GM21390 (cell line): Measurements from ENCODE around the gene ASIC5.

Source experiments
- ATAC-seq: cut with Tn5 transposase; IDR thresholded peaks from one replicate; pipeline ENCODE4 v1.9.1; 2021; ENCODE audit not compliant: unreplicated experiment

Gene ASIC5

DNA sequence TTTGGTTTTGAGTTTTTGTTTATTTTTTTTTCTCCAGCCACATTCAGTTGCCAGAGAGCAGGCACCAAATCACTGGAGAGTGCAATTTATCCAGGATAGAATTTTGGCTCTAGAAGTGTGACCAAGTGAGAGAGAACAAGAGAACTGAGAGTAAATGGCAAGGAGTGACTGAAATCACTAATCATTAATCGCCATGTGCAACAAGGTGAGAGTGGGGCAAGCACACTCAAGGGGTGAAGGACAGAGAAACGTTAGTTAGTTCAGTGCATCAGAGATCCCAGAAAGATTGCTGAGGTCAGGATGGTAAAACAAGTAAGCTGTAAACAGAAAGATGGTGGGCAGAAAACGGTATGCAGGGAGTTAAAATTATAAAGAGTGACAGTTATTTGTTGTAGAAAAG is 17.8 kb upstream of the ASIC5 start:
- no peak for ATAC-seq

DNA sequence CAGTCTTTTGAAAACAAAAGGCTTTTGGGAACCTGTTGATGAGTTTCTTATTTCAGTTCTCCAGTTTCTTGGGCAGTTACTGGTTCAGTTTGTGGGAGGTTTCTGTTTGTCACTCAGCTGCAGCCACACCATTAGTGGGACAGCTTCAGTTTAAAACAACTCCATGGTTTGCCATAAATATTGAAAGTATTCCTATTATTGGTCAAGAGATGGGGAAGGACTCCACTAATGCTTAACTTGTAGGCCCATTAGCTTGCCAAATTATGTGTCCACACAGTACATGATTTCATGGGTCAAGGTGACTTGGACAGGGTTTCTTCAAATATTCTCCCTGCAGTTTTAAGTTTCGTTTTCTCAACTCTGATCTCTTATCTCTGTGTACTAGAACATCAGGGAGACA is 15.5 kb upstream of the ASIC5 start:
- peak; percentile 68 for ATAC-seq

DNA sequence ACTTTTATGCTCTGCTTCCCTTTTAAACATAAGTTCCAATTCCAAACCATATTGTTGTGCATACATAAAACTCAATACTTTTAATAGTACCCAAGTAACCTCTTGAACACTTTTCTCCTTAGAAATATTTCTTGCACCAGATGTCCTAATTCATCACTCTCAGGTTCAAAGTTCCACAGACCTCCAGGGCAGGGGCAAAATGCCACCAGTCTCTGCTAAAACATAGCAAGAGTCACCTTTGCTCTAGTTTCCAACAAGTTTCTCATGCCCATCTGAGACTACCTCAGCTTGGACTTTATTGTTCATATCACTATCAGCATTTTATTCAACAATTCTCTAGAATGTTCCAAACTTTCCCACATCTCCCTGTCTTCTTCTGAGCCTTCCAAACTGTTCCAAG is 13.7 kb upstream of the ASIC5 start:
- no peak for ATAC-seq

DNA sequence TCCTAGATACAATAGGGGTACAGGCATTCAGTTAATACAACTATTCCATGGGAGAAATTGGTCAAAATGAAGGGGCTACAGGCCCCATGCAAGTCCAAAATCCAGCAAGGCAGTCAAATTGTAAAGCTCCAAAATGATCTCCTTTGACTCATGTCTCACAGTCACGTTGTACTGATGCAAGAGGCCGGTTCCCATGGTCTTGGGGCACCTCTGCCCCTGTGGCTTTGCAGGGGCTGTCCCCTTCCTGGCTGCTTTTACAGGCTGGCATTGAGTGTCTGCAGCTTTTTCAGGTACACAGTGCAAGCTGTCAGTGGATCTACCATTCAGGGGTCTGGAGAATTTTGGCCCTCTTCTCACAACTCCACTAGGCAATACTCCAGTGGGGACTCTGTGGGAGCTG is 12.5 kb upstream of the ASIC5 start:
- ATAC-seq: no peak

DNA sequence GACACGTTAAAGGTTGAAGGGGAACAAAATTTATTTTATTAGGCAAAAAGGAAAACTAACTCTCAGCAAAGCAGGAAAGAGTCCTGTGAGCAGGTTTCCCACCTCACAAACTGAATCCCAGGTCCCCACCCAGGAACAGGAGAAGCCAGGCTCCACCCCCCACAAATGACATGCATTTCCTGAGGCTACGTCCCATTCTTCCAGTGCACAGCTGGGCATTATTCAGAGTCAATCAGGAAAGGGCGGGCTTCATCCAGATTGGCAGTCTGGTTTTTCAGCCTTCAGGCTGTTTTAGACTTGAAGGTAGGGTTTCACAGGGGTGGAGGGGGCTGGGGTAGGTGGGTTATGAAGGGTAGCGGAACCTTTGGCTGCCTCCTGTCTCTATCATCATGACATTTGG is 11.9 kb upstream of the ASIC5 start:
- no peak for ATAC-seq

DNA sequence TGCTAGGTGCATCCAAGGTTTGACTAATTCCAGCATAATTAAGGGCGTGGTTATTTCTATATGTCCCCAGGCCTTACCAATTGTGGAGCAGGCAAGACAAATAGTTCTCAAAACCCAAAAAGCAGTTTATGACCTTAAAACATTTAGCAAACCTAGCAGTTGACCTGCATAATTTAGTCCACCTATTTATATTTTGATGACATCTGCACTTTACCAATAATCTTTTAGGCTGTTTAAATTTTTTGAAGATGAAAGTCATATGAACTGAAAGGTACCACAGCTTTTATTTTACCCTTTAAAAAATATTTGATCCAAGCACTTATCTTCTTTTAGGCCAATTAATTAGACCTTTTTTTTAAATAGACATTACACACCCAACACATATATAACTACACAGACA is 9.8 kb upstream of the ASIC5 start:
- ATAC-seq: no peak

DNA sequence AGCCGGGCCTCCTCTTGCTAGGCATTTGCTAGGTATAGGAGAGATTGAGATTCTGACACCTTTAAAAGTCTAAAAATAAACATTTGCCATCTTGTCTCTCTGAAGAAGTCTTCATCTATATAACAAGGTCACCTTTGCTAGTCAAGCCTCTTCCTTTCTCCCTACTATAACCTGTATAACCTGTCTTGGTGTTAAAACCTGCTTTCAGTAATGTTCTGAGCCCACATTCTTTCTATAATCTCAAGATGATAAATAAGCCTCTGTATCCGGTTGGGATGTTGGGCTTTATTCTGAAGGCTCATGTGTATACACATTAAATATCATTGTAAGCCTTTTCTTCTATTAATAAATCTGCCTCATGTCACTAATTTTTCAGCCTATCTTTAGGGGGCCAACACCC is 10.2 kb downstream of the ASIC5 start:
- no peak for ATAC-seq

DNA sequence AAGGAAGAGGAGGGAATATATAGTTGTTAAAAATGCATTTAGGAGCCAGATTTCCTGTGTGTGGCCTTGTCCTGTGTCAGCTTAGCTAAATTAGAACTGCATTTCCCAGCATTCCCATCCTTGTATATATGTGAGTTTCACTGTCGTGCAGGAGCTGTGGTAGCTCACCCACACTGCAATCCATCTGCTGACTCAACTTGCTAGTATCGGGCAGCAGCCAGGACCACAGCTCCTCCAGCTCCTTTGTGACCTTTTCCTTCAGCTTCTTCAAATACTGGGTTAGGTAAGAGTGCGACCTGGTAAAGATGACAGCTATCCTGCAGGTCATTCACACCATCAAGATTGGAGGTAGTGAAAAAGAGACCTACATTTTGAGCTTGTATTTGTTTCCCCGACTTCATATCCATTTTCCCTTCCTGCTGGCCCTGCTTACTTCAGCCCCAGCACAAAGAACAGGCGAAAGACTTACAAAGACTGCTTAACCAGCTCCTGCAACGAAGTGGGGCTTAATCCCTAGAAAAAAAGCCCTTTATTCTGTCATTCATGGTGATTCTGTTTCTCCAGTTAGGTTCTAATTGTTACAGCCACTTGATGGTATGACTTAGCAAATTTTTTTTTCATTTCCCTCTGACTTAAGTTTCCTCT is 11.4 kb downstream of the ASIC5 start:
- ATAC-seq: no peak

DNA sequence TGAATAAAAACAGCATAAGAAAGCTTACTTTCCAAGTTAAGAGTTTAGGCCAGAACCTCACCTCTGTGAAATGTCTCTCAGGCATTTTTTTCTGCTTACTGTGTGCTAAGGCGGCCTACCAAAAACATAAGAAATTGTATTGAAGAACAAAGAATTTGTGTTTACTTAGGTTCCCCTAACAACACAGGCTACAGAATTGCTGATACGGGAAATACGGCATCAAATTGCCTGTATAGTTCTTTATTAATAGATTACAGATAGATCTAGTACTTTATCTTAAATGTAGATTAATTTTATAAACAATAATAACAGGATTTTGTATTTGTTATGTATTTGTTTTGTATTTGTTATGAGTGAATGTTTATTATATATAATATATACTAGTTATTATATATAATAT is 12.9 kb downstream of the ASIC5 start:
- ATAC-seq: no peak

DNA sequence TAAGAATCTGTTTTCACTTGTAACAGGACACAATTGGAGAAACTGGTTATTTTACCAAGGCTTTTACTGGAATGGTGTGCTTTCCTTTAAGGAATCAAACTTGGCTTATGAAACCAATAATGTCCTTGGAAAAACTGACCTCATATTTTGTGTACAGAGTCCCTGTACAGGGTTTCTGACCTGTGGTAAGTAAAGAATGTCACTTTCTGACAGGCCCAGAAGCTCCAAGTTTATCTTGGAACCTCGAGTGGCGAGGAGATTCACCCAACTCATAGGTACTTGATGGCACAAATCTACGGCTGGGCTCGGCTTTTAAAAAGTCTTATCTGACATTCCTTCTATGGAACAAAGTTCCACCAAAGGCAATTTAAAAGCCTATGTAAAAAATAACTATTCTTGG is 17.0 kb downstream of the ASIC5 start:
- no peak for ATAC-seq

DNA sequence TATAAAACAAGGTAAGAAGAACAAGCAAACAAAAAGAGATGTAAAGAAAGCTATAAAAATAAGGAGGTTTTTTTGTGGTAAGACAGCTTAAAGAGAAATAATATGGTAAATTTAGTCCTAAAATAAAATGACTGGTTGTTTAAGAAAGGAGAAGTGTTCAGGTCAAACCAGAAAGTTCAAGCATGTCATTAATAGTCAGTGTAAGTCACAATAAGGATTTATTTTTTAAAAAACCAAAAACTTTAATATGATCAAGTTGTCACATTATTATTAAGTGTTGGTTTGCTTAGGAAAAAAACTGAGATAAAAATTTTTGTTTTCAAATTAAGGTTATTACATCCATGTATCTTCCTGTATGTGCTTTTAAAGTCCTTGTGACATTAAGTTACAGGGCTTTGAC is 19.1 kb downstream of the ASIC5 start:
- ATAC-seq: no peak

DNA sequence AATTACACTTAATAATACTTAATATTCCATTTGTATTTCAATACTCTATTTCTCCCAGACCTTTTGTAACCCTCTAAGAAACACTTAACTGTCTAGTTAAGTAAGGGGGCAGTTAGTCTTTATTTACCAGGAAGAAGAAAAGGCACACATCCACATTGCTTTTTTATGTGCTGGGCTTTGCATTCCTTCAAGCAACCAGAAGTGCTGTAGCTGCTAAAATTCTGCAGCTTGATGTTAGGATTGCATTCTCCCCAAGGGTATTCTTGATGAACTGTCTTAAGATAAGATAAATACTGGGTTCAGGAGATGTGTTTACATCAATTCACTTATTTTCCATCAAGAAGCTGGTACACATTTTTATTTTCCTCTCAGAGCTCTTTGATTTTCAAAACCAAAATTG is 24.0 kb downstream of the ASIC5 start:
- ATAC-seq: no peak

DNA sequence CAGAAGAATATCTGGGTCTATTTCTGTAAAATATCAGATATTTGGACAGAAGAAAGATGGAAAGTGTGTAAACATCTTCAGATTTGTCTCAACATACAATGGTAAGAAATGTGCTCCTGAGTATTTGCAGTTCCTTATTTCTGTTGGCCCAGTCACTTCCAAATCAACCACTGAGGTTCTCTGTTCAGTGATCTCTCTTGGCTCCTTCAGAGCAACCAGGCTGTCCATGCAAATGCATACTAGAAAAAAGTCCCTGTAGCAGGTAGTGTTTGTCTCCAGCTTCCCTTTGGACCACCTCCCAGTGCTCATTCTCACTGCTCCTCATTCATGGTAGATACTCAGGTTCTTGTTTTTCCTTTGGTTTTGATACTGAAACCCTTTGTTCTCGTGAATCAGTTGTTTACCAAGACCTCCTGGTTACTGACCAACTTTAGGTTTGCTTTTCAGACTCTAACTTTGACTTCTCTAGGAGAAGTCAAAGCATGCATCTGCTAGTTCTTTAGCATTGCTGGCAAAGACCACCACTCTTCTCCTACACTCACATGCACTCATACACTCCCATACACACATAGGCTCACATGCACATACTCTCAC is 28.8 kb downstream of the ASIC5 start:
- peak; percentile 69 for ATAC-seq

DNA sequence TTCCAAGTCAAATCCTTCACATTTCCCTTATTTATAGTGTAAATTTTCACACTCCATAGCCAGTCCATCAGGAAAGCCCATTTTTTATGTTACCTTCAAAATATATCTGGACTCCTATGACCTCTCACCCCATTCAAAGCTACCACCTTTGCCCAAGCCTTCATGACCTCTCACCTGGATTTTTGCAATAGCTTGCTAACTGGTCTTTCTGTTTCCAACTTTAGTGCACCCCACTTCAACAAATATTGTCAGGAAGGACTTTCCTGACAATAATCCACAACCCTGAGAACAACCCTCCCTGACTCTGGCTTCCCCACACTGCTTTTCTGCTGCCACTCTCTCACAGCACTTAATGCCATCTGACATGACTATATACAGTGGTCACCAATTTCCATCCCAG is 33.4 kb downstream of the ASIC5 start:
- ATAC-seq: no peak

DNA sequence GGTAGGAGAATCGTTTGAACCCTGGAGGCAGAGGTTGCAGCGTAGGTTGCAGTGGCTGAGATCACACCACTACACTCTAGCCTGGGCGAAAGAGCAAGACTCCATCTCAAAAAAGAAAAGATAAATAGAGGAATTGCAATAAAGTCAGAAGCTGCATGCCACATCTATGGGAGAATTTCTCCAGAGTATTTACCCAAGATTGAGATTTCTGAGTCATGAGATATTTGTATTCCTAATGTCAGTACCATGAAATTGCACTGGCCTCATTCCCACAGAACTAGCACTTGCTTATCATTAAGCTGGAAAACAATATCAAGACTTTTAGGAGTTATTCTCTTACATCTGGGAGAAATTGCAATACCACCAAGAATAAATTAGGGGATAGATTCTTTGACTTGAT is 37.4 kb downstream of the ASIC5 start:
- no peak for ATAC-seq

DNA sequence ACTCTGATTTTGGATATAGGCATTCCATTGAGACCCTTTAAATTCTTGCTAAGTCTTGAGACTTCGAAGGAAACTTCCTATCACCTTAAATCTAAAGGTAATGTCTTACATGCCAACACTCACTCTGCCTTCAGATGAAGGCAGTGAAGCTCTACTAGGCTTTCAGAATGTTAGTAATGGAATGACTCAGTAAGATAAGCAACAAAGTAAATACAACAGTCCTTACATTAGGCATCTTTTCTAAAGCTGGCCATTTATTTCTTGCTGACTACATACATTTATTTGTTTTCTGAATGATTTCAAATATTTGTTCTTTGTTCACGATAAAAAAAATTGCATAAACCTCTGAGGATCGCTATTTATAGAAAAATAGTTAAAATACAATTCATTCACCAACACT is 43.5 kb downstream of the ASIC5 start:
- no peak for ATAC-seq

DNA sequence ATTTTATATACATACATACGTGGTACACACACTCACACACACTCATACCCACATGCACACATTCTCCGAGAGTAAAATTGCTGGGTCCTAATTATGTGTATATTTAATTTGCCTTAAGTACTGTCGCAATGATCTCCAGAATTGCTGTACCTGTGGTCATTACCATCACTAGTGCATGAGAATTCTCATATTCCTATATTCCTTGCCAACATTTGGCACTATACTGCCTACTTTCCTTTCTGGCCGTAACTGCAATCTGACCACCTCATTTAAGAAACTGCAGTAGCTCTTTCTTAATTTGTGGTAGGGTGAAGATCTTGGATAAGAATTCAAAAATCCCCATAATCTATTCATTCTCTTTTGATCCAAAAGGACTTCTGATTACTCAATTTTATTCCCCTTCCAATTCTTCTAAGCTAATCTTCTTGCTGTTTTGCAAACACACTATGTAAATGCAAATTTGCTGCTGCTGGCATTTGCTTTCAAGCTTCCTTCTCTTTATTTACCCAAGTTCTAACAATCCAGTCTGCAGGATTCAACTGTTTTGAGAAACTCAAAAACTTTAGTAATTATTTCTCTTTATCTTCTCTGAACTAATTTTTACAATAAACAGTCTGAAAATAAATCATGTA is 45.1 kb downstream of the ASIC5 start:
- no peak for ATAC-seq

DNA sequence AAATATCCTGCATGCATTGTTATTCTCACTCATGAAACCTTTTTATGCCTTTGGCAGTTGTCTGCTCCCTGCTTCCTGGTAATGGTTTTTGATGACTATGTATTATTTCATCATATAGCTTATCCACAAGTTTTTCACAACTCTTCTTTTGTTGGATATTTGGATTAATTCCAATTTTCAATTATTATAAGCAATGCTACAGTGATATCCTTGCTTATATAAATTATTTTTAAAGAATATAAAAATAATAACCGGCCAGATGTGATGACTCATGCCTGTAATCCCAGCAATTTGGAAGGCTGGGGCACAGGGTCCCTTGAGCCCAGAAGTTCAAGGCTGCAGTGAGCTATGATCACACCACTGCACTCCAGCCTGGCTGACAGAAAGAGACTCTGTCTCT is 47.0 kb downstream of the ASIC5 start:
- no peak for ATAC-seq

DNA sequence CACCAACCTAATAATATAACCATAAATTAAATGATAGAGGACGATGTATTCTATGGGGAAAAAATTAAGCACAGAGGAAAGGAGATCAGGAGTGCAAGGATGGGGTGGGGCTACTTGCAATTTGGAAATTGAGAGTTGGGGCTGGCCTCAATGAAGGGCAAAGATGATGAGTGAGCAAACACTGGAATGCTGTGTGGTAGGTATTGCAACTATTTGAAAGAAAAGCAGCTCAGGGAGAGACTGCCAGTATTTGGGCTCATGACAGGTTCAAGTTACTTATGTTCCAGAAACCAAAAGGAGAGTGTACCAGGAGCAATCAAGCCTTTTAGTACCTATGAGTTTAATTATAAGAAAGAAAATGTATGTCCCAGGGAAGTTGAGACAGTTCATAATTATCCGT is 47.4 kb downstream of the ASIC5 start:
- ATAC-seq: no peak

DNA sequence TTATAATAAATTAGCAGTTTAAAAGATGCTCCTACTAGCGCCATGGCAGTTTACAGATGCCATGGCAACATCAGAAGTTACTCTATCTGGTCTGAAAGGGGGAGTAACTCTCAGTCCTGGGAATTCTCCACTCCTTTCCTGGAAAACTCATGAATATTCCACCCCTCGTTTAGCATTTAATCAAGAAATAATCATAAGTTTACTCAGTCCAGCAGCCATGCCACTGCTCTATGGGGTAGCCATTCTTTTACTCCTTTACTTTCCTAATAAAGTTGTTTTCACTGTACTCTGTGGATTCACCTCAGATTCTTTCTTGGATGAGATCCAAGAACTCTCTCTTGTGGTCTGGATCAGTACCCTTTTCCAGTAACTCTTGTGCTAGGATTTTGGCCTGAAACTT is 55.0 kb downstream of the ASIC5 start:
- no peak for ATAC-seq

DNA sequence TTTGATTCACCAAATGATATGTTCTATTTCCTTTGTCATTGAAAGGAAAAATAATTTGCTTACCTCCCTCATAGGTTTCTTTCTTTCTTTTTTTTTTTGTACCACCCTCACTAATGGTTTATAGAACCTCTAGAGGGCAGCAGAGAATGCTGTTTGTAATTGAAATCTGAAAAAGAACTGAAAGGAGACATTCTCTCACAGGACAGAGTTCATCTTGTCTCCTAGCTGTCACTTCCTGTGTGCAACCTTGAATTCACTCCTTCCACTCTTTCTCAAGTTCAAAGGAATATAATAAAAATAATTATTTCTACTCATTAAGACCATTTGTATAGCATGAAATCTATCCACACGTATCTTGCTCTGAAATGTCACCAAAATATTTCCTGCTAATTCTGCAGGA is 56.2 kb downstream of the ASIC5 start:
- ATAC-seq: peak; percentile 99

DNA sequence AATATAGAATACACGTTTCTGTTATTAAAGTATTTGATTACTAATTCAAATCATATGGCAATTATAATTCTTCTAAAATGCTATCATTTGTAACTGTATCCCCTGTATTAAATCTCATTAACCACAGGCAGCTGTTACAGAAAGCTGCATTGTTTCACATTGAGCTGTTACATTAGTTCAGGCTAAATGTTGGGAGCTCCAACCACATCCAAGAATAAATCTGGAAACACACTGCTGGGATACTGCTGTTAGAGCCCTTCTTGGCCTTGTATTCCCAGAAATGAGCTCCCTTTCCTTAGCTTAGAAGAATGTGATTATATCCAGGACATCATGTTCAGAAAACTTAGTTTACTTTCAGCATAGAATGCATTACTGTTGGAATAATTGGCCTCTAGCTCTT is 59.1 kb downstream of the ASIC5 start:
- ATAC-seq: no peak

DNA sequence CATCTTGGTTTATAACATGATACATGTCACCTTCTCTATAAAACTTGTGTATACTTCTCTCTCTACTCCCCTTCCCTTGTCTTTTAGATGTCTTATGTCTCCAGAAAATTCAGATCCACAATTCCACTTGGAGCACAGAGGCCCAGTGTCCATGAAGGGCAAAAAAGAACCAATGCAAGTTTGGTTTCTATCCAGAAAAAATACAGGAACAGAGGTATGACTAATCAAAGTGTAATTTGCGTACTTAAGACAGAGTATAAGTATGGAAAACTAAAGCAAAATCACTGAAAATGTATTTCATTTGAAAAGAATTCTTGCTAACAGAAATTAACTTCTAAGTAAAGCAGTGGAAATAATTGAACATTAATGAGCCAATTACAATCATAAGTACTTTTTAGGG is 61.1 kb downstream of the ASIC5 start:
- ATAC-seq: no peak
